ENCODE results near the gene FBLIM1.

Gene FBLIM1

GRCh38 chr1:15718199-15718601 is 40.4 kb upstream of the FBLIM1 start (continued):
- no peak for TF ChIP-seq ZNF645 (tag by site-specific recombination; IDR thresholded peaks at IDR 0.05)
- no peak for TF ChIP-seq ZIC2 (tag by site-specific recombination; IDR thresholded peaks at IDR 0.05)
- TF ChIP-seq SCRT2 (tag by site-specific recombination; IDR thresholded peaks at IDR 0.05), result no peak
- TF ChIP-seq ZNF423 (tag by site-specific recombination; IDR thresholded peaks at IDR 0.05), result no peak
- TF ChIP-seq ZNF660 (tag by site-specific recombination; IDR thresholded peaks at IDR 0.05), result no peak
- TF ChIP-seq ZNF449 (tag by site-specific recombination; IDR thresholded peaks at IDR 0.05), result no peak
- no peak for TF ChIP-seq ATF2 (tag by site-specific recombination; IDR thresholded peaks at IDR 0.05; ENCODE audit: low read depth)
- TF ChIP-seq, protein P1, sequence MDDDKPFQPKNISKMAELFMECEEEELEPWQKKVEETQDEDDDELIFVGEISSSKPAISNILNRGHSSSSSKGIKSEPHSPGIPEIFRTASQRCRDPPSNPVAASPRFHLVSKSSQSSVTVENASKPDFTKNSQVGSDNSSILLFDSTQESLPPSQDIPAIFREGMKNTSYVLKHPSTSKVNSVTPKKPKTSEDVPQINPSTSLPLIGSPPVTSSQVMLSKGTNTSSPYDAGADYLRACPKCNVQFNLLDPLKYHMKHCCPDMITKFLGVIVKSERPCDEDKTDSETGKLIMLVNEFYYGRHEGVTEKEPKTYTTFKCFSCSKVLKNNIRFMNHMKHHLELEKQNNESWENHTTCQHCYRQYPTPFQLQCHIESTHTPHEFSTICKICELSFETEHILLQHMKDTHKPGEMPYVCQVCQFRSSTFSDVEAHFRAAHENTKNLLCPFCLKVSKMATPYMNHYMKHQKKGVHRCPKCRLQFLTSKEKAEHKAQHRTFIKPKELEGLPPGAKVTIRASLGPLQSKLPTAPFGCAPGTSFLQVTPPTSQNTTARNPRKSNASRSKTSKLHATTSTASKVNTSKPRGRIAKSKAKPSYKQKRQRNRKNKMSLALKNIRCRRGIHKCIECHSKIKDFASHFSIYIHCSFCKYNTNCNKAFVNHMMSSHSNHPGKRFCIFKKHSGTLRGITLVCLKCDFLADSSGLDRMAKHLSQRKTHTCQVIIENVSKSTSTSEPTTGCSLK (tag by site-specific recombination; IDR thresholded peaks at IDR 0.05), result no peak
- no peak for TF ChIP-seq ZNF19 (tag by site-specific recombination; IDR thresholded peaks at IDR 0.05; ENCODE audit: low read depth)

GRCh38 chr1:15719381-15720120 is 39.0 kb upstream of the FBLIM1 start:
- Histone ChIP-seq H3K4me3 (ENCODE audit: low read depth, low read length) (no peak overlapping the region), H3K36me3 (ENCODE audit: control insufficient read depth in 2 of 2, insufficient read depth in 1 of 2, low read length in 2 of 2) (peaks cover 8 to 84% of the 10 kb centered on the region in 2 experiments; a peak in 2 of 3 replicates), H3K27ac (ENCODE audit: extremely low read depth, low read depth, low read length) (no peak overlapping the region), H3K4me1 (ENCODE audit: control insufficient read depth, insufficient read depth, low read length) (no peaks in the 10 kb centered on the region), H3K9me3 (ENCODE audit: control insufficient read depth, insufficient read depth, low read depth, low read length) (no peaks in the 10 kb centered on the region)
- ChIA-PET POLR2A (no interaction called here), CTCF (interaction anchor here (0.7 to 3.1 kb wide), 3 partner anchors 21 to 115 kb away, joined by 4 to 9 read pairs (median 4); no protein-coding TSS in a partner anchor)
- no peak for TF ChIP-seq ZNF521 (tag by site-specific recombination; IDR thresholded peaks at IDR 0.05)
- no peak for TF ChIP-seq ZNF555 (tag by site-specific recombination; conservative IDR thresholded peaks at IDR 0.05)
- TF ChIP-seq ZSCAN30 (tag by site-specific recombination; IDR thresholded peaks at IDR 0.05), result no peak
- TF ChIP-seq ZNF350 (tag by site-specific recombination; IDR thresholded peaks at IDR 0.05), result no peak
- no peak for TF ChIP-seq ZNF223 (tag by site-specific recombination; IDR thresholded peaks at IDR 0.05)
- TF ChIP-seq ZSCAN23 (tag by site-specific recombination; IDR thresholded peaks at IDR 0.05), result no peak
- no peak for TF ChIP-seq TSHZ1 (tag by site-specific recombination; IDR thresholded peaks at IDR 0.05; ENCODE audit: borderline replicate concordance)
- TF ChIP-seq ZNF510 (tag by site-specific recombination; IDR thresholded peaks at IDR 0.05; ENCODE audit: insufficient replicate concordance), result no peak
- no peak for TF ChIP-seq BCL11A (tag by site-specific recombination; IDR thresholded peaks at IDR 0.05; ENCODE audit: low read depth)
- TF ChIP-seq ZNF747 (tag by site-specific recombination; IDR thresholded peaks at IDR 0.05), result no peak
- no peak for TF ChIP-seq ZBTB1 (tag by site-specific recombination; IDR thresholded peaks at IDR 0.05)
- TF ChIP-seq ZNF19 (tag by site-specific recombination; IDR thresholded peaks at IDR 0.05; ENCODE audit: low read depth), result no peak
- no peak for TF ChIP-seq ZNF202 (tag by site-specific recombination; IDR thresholded peaks at IDR 0.05; ENCODE audit: borderline replicate concordance)
- TF ChIP-seq PATZ1 (tag by site-specific recombination; IDR thresholded peaks at IDR 0.05), result no peak

Measured in HEK293 (cell line).